Suprapubic skin (tissue), 4 donors: ENCODE results near the gene MGAT5B.

Source experiments
- EP300 ChIP-seq: sonication (generic); formaldehyde crosslinking; IDR thresholded peaks from one replicate; pipeline ENCODE4 v1.6.1; 2017; ENCODE audit warnings: antibody characterized with exemption
- POLR2AphosphoS5 ChIP-seq, 3 donors: sonication (generic); formaldehyde crosslinking; IDR thresholded peaks; one replicate each; pipeline ENCODE4 v1.6.1; 2017; ENCODE audit warnings: antibody characterized with exemption in 3 of 3

GRCh38 chr17:76840443-76840767, 27.8 kb upstream of the MGAT5B start:
- TF ChIP-seq EP300 (no peak), POLR2AphosphoS5 (IDR thresholded peaks at IDR 0.05) (no peak)
